Islet precursor cell (in vitro differentiated cells): ENCODE results near the gene ADAM15.

Experiments
- DNase-seq: peaks from one replicate; pipeline ENCODE4 v3.0.0-alpha.2; 2018

ADAM15 gene

DNA sequence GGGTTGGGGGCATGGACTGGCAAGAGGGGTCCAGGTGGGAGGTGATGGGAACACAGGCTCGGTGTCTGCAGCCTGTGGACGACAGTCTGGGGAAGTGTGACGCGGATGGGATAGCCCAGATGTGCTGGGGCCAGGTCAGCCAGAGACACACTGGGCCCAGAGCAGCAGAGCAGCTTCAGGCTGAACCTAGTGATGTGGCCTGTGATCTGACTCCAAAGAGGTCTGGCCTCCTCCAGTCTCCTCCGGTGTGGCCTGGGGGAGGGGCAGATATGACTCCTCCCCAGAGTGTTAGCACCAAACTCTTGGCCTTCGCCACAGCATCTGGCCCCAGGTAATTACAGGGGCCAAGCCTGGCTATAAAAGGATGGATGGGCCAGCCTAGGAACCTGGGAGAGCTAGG, 41.0 kb downstream of the ADAM15 start:
- peak; percentile 66 for DNase-seq

DNA sequence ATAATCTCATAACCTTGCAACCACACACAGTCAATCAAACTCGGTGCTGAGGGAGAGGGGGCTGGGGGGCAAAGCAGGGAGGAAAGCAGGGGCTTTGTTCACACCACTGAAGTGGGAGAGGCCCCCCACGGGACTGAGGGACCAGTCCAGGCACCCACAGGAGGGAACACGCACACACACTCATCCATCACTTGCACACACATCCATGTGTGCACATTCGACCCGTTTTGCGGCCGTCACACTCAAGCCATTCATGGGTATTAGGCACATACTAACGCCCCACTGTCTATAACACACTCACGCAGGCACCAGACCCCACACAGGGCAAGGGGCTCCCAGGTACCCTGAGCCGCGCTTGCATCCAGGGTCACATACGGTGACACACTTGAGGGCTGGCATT, 41.5 kb downstream of the ADAM15 start:
- DNase-seq, result no peak

DNA sequence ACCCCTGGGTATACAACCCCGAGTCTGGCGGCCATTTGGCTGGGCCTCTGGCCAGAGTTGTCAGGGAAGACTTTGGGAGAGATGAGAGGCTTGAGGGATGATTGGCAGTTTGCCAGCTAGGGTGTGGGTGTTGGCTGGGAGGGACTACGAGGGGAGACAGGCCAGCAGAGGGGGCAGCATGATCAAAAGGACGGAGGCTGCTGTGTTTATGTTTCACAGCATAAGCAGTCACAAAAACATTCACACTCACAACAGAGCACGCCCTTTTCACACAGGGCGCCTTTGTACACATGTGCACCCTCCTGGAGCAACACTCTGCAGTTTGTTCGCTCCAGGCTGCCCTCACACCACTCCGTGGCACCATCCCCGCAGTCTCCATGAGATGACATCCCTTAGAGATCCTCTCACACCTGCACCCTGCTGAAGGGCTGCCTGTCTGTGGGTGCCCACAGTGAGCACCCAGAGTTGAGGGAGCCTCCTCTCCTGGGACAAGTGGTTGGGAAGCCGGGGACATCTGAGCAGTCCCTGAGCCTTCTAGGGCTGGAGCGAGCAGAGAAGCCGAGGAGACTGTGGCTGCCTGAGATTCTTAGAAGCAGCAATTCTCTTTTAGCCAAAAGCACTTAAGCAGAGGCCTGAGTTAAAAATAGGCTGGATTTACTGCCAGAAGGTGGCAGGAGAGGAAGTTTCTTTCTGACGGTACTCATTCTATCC, 43.0 kb downstream of the ADAM15 start:
- no peak for DNase-seq

DNA sequence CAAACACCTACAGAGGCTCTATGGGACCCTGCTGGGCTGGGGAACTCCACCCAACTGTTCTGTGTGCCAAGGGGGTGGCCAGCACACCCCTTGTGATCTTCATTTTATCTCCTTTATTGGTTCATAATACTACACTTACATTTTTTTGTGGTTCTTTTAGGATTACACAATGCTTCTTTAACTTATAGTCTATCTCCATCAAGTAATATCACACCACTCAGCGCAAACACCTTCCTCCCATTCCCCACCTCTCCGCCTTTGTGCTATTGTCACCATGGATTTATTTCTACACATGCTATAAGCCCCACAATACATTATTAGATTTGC, 43.5 kb downstream of the ADAM15 start:
- DNase-seq, result no peak

DNA sequence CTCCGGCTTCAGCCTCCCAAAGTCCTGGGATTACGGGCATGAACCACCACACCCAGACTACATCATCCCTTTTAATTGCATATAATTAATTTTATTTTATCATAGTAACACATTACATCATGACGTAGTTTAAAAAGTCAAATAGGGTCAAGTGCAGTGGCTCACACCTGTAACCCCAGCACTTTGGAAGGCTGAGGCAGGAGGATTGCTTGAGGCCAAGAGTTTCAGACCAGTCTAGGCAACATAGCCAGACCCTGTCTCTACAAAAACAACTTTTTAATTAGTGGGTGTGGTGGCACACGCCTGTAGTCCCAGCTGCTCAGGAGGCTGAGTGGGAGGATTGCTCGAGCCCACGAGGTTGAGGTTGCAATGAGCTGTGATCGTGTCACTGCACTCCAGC, 48.2 kb downstream of the ADAM15 start:
- no peak for DNase-seq

DNA sequence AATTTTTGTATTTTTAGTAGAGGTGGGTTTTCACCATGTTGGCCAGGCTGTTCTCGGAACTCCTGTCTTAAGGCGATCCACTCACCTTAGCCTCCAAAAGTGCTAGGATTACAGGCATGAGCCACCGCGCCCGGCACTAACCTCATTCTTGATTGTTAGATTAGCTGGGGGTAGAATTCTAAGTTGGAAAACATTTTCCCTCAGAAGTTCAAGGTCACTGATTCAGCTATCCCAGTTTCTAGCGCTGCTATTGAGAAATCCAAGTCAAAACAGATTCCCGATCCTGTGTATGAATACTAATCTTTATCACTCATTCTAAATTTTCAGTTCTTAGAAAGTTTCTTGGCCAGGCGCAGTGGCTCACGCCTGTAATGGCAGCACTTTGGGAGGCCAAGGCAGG, 52.2 kb downstream of the ADAM15 start:
- DNase-seq, result no peak

DNA sequence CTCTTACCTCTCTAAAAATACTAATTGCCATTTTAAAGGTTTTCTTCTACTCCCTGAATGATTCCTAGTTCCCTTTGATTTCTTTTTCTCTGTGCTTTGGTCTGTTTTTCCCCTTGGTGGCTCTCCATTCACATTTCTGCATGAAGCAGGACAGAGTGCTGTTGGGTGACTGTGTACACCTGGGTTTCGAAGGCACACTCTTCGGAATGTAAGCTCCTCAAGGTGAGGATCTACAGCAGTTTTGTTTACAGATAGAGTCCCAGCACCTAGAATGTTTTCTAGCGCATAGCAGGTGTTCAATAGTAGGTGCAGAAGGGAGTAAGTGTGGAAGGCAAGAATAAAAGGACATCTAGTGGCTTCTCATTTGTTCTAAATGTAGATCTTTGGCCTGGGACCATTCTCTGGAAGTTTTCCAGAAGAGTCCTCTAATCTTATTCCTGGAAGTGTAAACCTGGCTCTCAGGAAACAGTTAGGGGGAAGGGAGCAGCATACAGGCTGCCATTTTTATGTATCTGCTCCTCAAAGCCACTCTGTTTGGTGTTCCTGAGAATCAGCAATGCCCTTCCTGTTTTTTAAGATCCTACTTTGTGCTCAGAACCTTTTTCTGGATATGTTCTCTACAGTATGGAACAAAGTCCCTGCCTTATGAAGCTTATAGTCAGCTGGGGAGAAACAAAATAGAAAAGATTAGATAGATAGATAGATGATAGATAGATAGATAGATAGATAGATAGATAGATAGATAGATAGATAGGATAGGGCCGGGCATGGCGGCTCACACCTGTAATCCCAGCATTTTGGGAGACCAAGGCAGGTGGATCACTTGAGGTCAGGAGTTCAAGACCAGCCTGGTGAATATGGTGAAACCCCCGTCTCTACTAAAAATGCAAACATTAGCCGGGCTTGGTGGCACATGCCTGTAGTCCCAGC, 53.8 kb downstream of the ADAM15 start:
- DNase-seq, result no peak

DNA sequence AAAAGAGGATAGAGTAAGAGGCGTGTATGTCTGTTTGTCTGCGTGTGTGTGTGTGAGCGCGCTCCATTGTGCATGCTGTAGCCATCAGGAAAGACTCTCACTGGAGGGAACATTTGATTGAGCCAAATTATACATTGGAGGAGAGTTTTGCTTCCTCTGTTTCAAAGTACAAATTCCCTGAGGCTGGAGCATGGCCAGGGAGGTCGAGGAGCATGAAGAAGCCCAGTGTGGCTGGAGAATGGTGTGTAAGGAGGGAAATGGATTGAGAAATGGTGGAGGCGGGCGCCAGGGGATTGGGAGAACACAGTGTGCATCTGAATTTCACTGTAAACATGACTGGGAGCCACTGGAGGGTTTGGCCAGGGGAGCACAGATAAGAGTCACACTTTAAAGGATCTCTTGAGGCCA, 54.5 kb downstream of the ADAM15 start:
- no peak for DNase-seq

DNA sequence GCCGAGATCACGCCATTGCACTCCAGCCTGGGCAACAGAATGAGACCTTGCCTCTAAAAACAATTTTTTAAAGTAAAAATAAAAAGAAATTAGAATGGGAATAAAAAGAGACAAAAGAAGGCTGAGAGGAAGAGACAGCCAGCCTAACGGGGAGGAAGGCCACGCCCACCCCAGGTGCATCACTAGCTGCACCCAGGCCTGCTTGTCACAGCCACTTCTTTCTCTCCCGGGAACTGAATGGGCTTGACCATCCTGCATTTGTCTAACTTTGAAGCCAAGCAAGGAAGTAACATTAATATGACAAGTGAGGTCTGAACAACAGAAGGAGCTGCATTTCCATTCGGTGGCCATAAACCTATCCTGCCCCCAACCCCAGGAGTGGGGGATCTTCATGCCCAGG, 55.7 kb downstream of the ADAM15 start:
- no peak for DNase-seq

DNA sequence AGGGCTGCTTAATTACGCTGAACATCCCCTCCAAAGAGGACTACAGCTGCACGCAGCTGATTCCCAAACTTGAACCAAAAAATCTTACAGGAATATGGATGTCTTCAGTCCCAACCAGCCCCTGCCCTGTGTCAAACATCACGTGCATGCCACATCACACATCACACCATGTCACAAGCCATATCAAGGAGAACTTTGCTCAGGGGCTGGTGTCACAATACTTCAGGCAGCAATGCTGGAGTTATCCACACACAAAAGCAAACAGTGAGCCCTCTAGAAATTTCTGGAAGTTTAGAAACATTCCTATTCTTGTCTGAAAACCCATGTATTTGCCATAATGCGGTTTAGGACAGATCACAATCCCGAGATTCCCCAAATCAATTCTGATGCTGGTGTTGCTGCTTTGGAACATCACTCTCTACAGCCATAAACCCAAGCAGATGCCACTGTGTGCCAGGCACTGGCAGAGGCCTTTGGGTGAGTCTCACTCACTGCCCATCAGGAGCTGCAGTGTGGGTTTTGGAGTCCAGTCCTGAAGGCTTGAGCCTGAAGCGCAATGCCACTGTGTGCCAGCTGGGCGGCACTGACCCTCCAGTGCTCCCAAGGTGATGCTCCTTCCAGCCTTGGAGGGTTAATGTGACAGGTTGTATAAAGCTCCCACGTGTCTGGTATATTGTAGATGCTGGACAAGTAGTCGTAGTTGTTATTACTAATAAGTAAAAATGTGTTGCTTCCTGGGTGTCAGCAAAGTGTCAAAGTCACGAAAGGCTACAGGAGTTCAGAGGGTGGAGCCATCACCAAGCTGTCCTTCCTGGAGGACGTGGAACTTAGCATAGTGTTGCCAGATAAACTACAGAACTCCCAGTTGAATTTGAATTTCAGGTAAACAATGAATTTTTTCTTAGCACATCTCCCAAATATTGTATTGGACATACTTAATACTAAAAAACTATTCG, 56.5 kb downstream of the ADAM15 start:
- no peak for DNase-seq

DNA sequence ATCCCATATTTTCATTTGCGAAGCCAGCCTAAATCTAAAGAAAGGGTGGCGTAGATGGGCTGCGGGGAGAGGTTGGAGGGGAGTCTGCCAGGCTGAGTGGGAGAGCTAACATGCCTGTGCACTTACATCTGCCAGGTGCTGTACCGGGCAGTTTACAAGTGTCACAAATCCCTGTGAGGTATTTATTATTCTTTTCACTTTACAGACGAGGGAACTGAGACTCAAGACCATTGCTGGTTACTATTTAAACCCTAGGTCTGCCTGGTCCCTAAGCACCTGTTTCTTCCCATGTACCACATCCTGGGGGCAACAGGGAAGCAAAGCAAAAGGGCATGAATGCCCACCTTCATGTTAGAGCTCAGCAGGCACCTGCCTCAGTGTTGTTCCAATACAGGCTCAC, 57.2 kb downstream of the ADAM15 start:
- DNase-seq, result no peak

DNA sequence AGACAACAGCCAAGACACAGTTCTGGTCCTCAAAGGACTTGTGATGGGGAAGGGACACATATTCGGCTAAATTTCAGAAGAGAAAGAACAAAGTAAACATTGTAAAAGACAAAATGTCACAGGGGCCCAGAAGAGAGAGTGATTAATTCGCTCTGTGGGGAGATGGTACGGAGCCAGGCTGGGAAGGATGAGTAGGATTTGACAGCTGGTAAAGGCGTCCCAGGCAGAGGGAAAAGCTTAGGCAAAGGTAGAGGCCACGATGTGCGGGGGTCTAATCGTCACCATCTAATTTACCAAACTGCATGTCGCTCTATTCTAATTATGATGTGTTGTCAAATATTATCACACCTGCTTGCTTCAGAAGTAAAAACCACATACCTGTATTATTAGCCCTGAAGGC, 59.3 kb downstream of the ADAM15 start:
- DNase-seq, result no peak

DNA sequence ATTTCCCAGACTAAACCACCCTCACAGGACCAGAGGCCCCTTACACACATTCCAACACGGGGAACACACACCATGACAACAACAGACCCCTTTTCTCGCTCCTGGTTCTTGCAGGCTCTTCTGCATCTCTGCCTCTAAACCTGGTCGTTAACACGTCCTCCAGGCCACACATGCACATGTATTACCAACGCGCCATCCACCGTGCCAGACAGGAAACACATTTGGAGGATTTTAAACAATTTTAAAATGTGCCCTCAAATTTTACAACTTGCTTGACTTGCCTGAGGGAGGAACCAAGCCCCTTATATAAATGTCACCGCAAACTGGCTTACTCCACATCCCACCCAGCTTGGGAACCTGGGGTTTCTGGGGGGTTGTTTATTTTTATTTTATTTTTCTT, 59.7 kb downstream of the ADAM15 start:
- DNase-seq, result no peak
